ENCODE data around the gene PLA2G2F. TPM values are rescaled to one million over a fixed set of nuclear protein-coding genes. Genes with fewer than 3 reads are reported as not detected.

Gene PLA2G2F
- total and polyA plus RNA-seq, 2 of the 8 experiments (the other 6 are each of a cell fraction or from before 2014, with no cell fraction given): not detected

DNA sequence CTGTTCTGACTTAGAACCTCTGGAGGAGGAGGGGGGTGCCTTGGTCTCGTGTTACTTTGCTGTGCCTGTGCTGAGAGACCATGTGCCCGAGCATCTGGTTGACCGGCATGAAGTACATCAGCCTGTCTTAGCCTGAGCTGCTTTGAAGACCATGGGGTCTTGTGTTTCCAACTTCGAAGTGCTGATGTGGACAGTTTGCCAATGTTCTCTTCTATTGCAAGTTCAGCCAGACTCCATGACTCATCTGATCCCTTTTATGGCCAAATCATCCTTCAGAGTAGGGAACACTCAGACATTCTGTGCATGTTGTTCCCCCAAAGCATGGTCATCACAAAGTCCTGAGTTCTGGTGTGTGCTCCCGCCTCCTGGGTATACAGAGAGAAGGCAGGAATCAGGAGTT lies 53.2 kb downstream of the PLA2G2F start:
- Histone ChIP-seq H4K91ac (replicated peaks; ENCODE audit: insufficient read length, low read length) (no peak overlapping the region), H3K18ac (ENCODE audit: extremely low read depth, low read length) (no peak overlapping the region), H2BK5ac (ENCODE audit: low read depth, low read length) (no peak overlapping the region), H3K9me3 (ENCODE audit: insufficient read depth in 2 of 2, low read depth in 1 of 2, low read length in 1 of 2) (no peaks in the 10 kb centered on the region), H3K56ac (replicated peaks; ENCODE audit: insufficient read length, low read depth, low read length) (no peak overlapping the region), H2BK12ac (ENCODE audit: low read depth, low read length) (no peak overlapping the region), H2AK5ac (ENCODE audit: low read depth, low read length) (no peak overlapping the region), H2BK20ac (ENCODE audit: low read length) (no peak overlapping the region), H3K79me2 (ENCODE audit: control insufficient read depth in 1 of 2, insufficient read depth in 2 of 2, low read length in 2 of 2) (no peaks in the 10 kb centered on the region), H3K27me3 (replicated peaks in 1 of 4; ENCODE audit: control insufficient read depth in 3 of 4, extremely low read depth in 1 of 4, insufficient read depth in 3 of 4, low read length in 3 of 4) (peaks cover 0 to 2% (median under 1%) of the 10 kb centered on the region in 4 experiments; a peak in 4 of 7 replicates), H3K4me1 (replicated peaks in 1 of 4; ENCODE audit: control insufficient read depth in 3 of 4, insufficient read depth in 4 of 4, low read length in 3 of 4) (peaks cover 0 to 8% (median 1%) of the 10 kb centered on the region in 4 experiments; a peak in 4 of 7 replicates), H3K23me2 (ENCODE audit: low read depth, low read length) (no peaks in the 10 kb centered on the region), H3K4me3 (ENCODE audit: extremely low read depth in 1 of 4, insufficient read depth in 2 of 4, low read depth in 3 of 4, low read length in 4 of 4) (no peak overlapping the region), H3K23ac (ENCODE audit: insufficient read length) (no peak overlapping the region), H3K14ac (ENCODE audit: insufficient read length) (no peak overlapping the region), H4K8ac (ENCODE audit: extremely low read depth, insufficient read depth, low read length) (no peak overlapping the region), H3K27ac (ENCODE audit: low read depth, low read length) (no peak overlapping the region), H3K79me1 (ENCODE audit: low read depth, low read length) (no peaks in the 10 kb centered on the region), H3K4ac (replicated peaks; ENCODE audit: insufficient read length, low read depth, low read length) (no peak overlapping the region), H2BK120ac (replicated peaks; ENCODE audit: low read depth, low read length) (no peak overlapping the region), H4K5ac (ENCODE audit: insufficient read length, low read depth, low read length) (no peak overlapping the region), H3K9ac (replicated peaks in 1 of 4; ENCODE audit: extremely low read depth in 1 of 4, low read depth in 3 of 4, low read length in 3 of 4) (no peak overlapping the region), H2BK15ac (ENCODE audit: low read length) (no peak overlapping the region), H3K36me3 (ENCODE audit: control insufficient read depth in 2 of 4, insufficient read depth in 4 of 4, low read length in 3 of 4) (no peaks in the 10 kb centered on the region), H3K4me2 (ENCODE audit: insufficient read depth in 1 of 2, low read depth in 2 of 2, low read length in 2 of 2) (no peak overlapping the region), H2AFZ (ENCODE audit: low read length) (no peak overlapping the region), H4K20me1 (replicated peaks in 1 of 2; ENCODE audit: control insufficient read depth in 1 of 2, insufficient read depth in 2 of 2, low read length in 2 of 2) (no peaks in the 10 kb centered on the region)
- WGBS, 2 experiments (ENCODE audit: extremely low coverage in 1 of 2, insufficient coverage in 1 of 2, insufficient read length in 1 of 2, insufficient replicate concordance in 2 of 2, low coverage in 1 of 2, low lambda C conversion rate in 2 of 2, missing lambda C conversion rate in 1 of 2): 92% methylated on average over 5 of the region's 5 CpGs; no CpG with 5 or more reads in 1 of the 2 experiments
- CTCF ChIA-PET (ENCODE audit: partially characterized antibody): interaction anchor here (0.7 to 9.3 kb wide), 10 partner anchors 9 to 274 kb away, joined by 3 to 90 read pairs (median 8); no protein-coding TSS in a partner anchor
- no peak for DNase-seq (ENCODE audit: low read depth in 1 of 2, low spot score in 2 of 2)
- FAIRE-seq: no peak
- POLR2A ChIA-PET (ENCODE audit: partially characterized antibody): no interaction called here
- TF ChIP-seq POLR2A (IDR thresholded peaks at IDR 0.05; ENCODE audit: control extremely low read depth in 1 of 2, low read depth in 2 of 2, low read length in 2 of 2): no peak
- TF ChIP-seq RBBP5 (IDR thresholded peaks at IDR 0.05; ENCODE audit: borderline replicate concordance, low read depth, low read length): no peak
- TF ChIP-seq RFX5 (IDR thresholded peaks at IDR 0.05; ENCODE audit: borderline replicate concordance, low read depth, low read length): no peak
- TF ChIP-seq CREB1 (IDR thresholded peaks at IDR 0.05): no peak
- no peak for TF ChIP-seq KDM1A (IDR thresholded peaks at IDR 0.05; ENCODE audit: borderline replicate concordance, low read length)
- TF ChIP-seq NRF1 (IDR thresholded peaks at IDR 0.05; ENCODE audit: low read depth, low read length): no peak
